Cardiac muscle cell (in vitro differentiated cells and primary cell): Measurements from ENCODE around the gene ZFP37. TPM values are rescaled to one million over a fixed set of nuclear protein-coding genes. Genes with fewer than 3 reads are reported as not detected.
"Not testable (repeated sequence)": the region's sequence is repeated elsewhere in the genome, so short reads cannot be mapped to it uniquely, and the experiment has no call there.

Source experiments
- DNase-seq, 2 donors: peaks; one replicate each; pipeline versions ENCODE4 v3.0.0 to v3.0.0-alpha.2; 2010 to 2017; ENCODE audit warnings: low read depth in 1 of 2, low spot score in 1 of 2
- H3K27ac ChIP-seq: fragments of 200-600 bp; sonication (generic); 2 replicates; pipeline ENCODE4 v1.5.1; 2016
- H3K27me3 ChIP-seq: fragments of 200-600 bp; sonication (generic); 2 replicates; pipeline ENCODE4 v1.6.0; 2016; ENCODE audit warnings: control low read depth
- H3K36me3 ChIP-seq: fragments of 200-600 bp; sonication (generic); 2 replicates; pipeline ENCODE4 v1.5.1; 2016; ENCODE audit warnings: control low read depth
- H3K4me1 ChIP-seq: fragments of 200-600 bp; sonication (generic); 2 replicates; pipeline ENCODE4 v1.8.1; 2017; ENCODE audit warnings: low read depth, mild to moderate bottlenecking, mixed run types
- H3K4me3 ChIP-seq: fragments of 200-600 bp; sonication (generic); 2 replicates; pipeline ENCODE4 v1.5.1; 2016; ENCODE audit warnings: mild to moderate bottlenecking
- H3K9me3 ChIP-seq: fragments of 200-600 bp; sonication (generic); 2 replicates; pipeline ENCODE4 v1.5.1; 2017; ENCODE audit warnings: low read depth, mild to moderate bottlenecking, control low read depth
- polyA plus RNA-seq: library from polyadenylated mRNA; unstranded; fragments of >200 nt; fragmentation: Nextera tagmentation; extraction: Ambion mirVana; gene quantifications from 2 replicates; pipeline ENCODE4 v1.2.1, GENCODE V29; 2016
- total RNA-seq: library from RNA; depleted of rRNA; stranded (reverse); fragments of >200 nt; gene quantifications from 2 replicates; pipeline ENCODE4 v1.2.3, GENCODE V29; 2016
- TF ChIP-seq, protein P1 (sequence below): IDR thresholded peaks from 2 replicates; pipeline ENCODE4 v1.5.1; 2012; ENCODE audit warnings: low read depth, mild to moderate bottlenecking, low read length

ZFP37 gene
- 2.2 and 3.8 TPM in 2 replicates for total RNA-seq
- 2.2 and 3.2 TPM in 2 replicates for polyA plus RNA-seq

DNA sequence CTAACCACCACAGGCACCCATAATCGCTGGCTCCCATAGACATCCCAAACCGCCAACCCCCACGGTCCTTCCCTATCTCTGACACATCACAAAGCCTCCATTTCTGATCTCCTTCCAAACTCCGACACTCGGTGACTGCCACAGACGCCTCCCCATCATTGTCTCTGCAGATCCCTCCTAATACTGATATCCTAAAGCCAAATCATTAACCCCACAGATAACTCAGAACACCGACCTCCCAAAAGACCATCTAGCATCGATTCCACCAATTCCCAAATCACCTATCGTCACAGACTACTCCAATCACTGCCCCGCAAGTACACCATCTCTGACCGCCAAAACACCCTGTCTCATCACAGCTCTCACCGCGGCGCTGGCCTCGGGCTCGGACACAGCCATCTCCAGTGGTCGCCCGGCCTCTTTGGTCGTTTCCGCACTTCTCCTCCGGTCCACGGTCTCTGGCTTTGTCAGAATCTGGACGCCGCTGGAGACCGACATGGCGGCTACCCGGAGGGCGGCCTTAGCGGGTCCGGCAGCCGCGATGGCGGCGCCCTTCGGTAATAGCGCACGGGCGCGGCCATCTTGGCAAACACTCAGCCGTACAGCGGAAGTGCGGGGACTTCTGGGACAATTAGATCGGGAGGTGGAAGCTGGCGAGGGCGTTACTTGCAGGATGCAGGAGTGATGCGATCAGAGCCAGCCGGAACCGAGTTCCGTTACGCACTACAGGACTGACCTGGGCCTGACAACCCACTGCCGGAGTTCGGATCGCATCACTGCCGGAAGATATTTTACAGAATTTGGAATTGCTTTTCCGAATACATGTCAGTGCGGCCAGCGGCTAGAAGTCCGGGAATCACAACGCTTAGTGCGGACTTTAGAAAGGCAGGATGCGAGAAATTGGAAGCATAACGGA, at the start of gene ZFP37:
Gene ZFP37 (minus strand): TSS at position 534 of the 916 bp plus-strand sequence. CDS start 36 bp downstream, at position 498.
- H3K27ac ChIP-seq = peak within 1 kb of the TSS; percentile 50
- peaks cover 2% of the 10 kb centered on the region for H3K9me3 ChIP-seq
- TF ChIP-seq, protein P1, sequence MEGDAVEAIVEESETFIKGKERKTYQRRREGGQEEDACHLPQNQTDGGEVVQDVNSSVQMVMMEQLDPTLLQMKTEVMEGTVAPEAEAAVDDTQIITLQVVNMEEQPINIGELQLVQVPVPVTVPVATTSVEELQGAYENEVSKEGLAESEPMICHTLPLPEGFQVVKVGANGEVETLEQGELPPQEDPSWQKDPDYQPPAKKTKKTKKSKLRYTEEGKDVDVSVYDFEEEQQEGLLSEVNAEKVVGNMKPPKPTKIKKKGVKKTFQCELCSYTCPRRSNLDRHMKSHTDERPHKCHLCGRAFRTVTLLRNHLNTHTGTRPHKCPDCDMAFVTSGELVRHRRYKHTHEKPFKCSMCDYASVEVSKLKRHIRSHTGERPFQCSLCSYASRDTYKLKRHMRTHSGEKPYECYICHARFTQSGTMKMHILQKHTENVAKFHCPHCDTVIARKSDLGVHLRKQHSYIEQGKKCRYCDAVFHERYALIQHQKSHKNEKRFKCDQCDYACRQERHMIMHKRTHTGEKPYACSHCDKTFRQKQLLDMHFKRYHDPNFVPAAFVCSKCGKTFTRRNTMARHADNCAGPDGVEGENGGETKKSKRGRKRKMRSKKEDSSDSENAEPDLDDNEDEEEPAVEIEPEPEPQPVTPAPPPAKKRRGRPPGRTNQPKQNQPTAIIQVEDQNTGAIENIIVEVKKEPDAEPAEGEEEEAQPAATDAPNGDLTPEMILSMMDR = no peak
- DNase-seq = peak; percentile 93 to 97
- no peaks in the 10 kb centered on the region for H3K36me3 ChIP-seq
- H3K4me3 ChIP-seq = peak within 1 kb of the TSS; percentile 83
- no peaks in the 10 kb centered on the region for H3K4me1 ChIP-seq
- peaks cover 36% of the 10 kb centered on the region for H3K27me3 ChIP-seq

DNA sequence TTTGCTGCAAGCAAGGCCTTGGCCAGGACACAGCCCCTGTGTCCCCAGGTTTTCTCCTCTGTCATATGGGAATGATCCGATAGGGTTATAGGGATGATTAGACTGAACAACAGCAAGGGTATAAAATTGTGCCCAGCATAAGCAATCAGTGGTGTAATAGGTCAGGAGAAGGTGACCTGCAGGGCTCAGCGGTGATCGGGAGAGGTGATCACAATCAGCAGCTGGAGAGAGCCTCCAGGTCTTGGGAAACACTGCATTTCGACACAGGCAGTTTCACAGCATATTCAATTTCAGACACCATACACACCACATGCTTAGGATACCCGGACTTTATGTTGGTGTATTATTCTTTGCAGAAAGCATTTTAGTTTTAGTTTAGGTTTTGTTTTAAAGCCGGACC, 48.8 kb upstream of the ZFP37 start:
- H3K9me3 ChIP-seq, H3K27ac ChIP-seq, H3K27me3 ChIP-seq, H3K4me3 ChIP-seq, DNase-seq, H3K4me1 ChIP-seq, H3K36me3 ChIP-seq: not testable (repeated sequence)

DNA sequence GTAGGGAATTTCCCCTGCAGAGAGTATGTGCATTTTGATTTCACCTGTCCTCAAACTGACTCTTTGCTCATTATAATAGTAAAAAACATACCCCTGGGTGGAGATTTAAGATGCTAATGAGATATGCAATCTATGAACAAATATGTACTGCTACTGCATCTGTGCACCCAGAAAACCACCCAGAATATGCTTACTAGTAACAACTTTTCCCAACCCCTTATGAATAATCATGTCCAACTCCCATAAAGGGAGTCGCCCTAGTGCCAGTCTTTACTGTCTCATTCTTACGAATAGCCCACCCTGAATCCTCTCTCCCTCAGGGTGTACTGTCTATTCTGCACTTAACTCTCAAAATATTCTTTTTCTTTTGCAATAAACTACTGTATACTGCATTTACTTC, 39.0 kb upstream of the ZFP37 start:
- Histone ChIP-seq H3K27me3 (peaks cover 56% of the 10 kb centered on the region), H3K36me3 (no peaks in the 10 kb centered on the region), H3K4me3 (no peak overlapping the region), H3K27ac (no peak overlapping the region), H3K4me1 (no peaks in the 10 kb centered on the region), H3K9me3 (no peaks in the 10 kb centered on the region)
- TF ChIP-seq, protein P1 = no peak
- no peak for DNase-seq

DNA sequence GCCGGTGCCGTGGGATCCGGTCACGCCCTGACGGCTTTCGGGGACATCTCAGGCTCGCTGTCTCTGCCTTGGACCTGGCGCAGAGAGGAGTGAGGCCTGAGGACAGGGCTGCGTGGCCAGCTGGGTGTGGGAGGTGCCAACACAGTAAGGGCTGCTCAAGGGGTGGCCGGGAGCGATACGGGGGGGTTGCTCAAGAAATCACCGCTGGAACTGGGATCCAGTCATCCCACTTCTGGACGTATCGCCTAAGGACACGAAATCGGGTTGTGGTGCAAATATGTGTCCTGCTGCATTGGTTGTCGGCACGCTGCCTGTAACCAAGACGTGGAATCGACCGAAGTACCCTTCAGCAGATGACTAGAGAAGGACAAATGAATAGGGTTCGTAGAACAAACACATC, 33.4 kb upstream of the ZFP37 start:
- H3K4me1 ChIP-seq, H3K27ac ChIP-seq, DNase-seq, H3K9me3 ChIP-seq, H3K36me3 ChIP-seq, H3K4me3 ChIP-seq: not testable (repeated sequence)
- peaks cover 56% of the 10 kb centered on the region for H3K27me3 ChIP-seq

DNA sequence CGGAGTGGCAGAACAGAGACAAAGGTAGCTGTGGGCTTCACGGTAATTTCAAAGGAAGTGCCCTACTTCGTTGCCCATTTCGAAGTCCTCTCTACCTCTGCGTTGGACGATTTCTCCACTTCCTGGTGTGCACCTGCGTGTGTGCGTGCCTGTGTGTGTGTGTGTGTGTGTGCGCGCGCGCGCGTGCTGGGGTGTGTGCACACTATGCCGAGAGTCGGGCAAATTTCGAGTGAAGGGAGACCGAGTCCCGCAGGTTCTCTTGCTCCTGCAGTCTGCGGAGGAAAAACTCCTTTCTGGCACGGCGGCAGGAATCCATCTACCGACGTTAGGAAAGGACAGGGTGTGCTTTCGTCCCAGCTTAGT, 32.6 kb upstream of the ZFP37 start:
- peaks cover 49% of the 10 kb centered on the region for H3K27me3 ChIP-seq
- not testable (repeated sequence) for H3K4me3 ChIP-seq, H3K9me3 ChIP-seq, DNase-seq, H3K4me1 ChIP-seq, H3K27ac ChIP-seq, H3K36me3 ChIP-seq

DNA sequence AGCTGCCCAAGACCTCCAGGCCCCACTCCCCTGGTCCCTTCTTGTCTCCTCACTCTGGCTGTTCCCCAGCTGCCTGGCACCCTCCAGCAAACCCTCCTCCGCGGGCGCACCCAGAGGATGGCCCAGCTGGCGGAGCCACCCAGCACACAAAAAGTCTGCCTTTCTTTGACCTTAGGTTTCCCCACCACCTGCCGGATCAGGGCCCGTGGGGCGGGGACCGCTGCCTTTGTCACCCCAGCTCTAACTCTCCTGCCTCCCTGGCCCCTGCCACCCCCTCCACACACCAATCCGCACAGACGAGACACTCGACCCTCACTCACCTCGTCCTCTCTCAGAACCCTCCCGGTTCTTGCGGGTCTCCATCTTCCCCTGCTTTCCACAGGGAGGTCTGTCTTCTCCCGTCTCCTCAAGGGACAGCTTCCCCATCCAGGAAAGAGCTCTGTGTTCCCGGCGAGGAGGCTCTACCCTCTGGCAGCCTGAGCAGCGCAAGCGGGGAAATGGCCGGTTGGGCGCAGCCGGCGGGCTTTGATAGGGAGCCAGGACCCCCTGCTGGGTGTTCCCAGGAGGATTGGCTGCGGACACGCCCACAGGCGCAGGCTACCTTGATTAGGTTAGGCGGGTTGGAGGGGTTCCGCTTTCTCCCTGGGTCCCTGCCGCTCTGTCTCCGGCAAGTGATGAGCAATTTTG, 32.1 kb upstream of the ZFP37 start:
- peaks cover 44% of the 10 kb centered on the region for H3K27me3 ChIP-seq
- not testable (repeated sequence) for H3K36me3 ChIP-seq, H3K27ac ChIP-seq, H3K4me3 ChIP-seq, H3K4me1 ChIP-seq, H3K9me3 ChIP-seq
- DNase-seq = peak in 1 of 2 donors; percentile 2

DNA sequence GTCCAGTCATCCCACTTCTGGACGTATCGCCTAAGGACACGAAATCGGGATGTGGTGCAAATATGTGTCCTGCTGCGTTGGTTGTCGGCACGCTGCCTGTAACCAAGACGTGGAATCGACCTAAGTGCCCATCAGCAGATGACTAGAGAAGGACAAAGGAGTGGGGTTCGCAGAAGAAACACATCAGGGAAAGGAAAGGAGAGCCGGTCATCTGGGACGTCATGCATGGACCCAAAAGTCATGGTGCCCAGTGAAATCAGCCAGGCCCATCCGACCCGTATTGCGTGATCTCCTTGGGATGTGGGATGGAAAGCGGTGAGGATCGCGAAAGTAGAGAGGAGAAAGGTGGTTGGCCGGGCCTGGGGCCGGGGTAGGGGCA, 6.4 kb upstream of the ZFP37 start:
- peaks cover 42% of the 10 kb centered on the region for H3K27me3 ChIP-seq
- H3K36me3 ChIP-seq, H3K9me3 ChIP-seq, H3K27ac ChIP-seq, DNase-seq, H3K4me3 ChIP-seq, H3K4me1 ChIP-seq: not testable (repeated sequence)

DNA sequence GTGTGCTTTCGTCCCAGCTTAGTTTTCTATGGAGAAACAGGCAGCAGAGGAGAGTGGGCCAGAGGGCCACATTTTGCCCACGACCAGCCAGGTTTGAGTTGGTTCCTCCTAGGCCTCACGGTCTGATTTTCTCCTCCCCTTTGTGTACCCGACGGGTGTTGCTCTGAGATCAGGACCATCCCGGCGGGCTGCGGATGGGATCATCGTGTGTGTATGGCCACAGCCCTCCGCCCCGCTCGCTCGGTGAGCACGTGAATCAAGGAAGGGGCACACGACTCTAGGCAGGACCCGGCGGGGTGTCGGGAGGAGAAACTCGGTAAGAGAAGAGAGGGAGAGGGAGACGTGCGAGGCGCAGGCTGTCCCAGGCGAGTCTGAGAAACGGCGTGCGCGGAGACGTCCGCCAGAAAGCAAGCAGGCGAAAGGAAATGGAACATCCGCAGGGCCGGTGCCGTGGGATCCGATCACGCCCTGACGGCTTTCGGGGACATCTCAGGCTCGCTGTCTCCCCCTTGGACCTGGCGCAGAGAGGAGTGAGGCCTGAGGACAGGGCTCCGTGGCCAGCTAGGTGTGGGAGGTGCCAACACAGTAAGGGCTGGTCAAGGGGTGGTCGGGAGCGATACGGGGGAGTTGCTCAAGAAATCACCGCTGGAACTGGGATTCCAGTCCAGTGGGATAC, 5.9 kb upstream of the ZFP37 start:
- H3K4me3 ChIP-seq, H3K27ac ChIP-seq, H3K36me3 ChIP-seq, H3K4me1 ChIP-seq, H3K9me3 ChIP-seq, DNase-seq: not testable (repeated sequence)
- H3K27me3 ChIP-seq = peaks cover 47% of the 10 kb centered on the region

DNA sequence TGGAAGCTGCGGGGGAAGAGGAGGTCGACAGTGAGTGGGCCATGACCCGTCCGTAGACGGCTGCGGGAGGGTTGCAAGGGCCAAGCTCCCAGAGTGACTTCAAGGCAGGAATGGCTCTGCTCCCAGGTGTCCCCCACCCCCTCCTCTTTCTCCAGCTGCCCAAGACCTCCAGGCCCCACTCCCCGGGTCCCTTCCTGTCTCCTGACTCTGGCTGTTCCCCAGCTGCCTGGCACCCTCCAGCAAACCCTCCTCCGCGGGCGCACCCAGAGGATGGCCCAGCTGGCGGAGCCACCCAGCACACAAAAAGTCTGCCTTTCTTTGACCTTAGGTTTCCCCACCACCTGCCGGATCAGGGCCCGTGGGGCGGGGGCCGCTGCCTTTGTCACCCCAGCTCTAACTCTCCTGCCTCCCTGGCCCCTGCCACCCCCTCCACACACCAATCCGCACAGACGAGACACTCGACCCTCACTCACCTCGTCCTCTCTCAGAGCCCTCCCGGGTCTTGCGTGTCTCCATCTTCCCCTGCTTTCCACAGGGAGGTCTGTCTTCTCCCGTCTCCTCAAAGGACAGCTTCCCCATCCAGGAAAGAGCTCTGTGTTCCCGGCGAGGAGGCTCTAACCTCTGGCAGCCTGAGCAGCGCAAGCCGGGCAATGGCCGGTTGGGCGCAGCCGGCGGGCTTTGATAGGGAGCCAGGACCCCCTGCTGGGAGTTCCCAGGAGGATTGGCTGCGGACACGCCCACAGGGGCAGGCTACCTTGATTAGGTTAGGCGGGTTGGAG, 4.7 kb upstream of the ZFP37 start:
- peak in 1 of 2 donors; percentile 4 for DNase-seq
- H3K9me3 ChIP-seq, H3K4me3 ChIP-seq, H3K27ac ChIP-seq, H3K4me1 ChIP-seq, H3K36me3 ChIP-seq: not testable (repeated sequence)
- peaks cover 51% of the 10 kb centered on the region for H3K27me3 ChIP-seq

DNA sequence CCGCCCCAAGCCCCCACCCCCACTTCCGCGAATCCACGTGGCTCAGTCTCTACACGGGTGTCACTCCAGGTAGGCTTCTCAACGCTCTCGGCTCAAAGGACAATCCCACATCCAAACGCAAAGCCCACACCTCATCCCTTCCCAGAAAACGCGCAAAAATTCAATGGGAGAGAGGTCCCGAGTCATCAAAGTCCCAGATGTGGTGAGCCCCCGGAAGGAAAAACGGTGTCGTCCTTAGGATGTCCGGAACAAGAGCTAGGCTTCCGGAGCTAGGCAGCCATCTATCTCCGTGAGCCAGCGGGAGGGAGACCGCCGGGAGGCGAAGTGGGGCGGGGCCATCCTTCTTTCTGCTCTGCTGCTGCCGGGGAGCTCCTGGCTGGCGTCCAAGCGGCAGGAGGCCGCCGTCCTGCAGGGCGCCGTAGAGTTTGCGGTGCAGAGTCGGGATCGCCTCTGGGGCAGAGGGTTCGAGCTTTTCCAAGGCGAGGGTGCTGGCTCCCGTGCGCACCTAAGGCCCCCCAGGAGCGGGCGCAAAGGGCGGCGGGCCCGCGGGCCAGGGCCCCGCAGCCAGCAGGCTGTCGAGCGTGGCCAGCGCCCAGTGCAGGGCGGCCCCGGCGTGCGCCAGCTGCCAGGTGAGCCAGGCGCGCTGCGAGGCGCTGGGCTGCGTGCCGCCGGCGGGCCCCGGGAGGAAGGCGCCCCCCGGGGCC, 3.2 kb upstream of the ZFP37 start:
- H3K36me3 ChIP-seq, H3K4me1 ChIP-seq, H3K9me3 ChIP-seq, H3K27ac ChIP-seq, H3K4me3 ChIP-seq: not testable (repeated sequence)
- DNase-seq = peak in 1 of 2 donors; percentile 15
- H3K27me3 ChIP-seq = peaks cover 51% of the 10 kb centered on the region
